Suprapubic skin (tissue), 4 donors: ENCODE measurements around the gene ZSWIM3.

ENCODE experiments used
- CTCF ChIP-seq, 2 donors: fragments of 200-600 bp in 1 of 2; fragments of 450-650 bp in 1 of 2; sonication (generic) in 1 of 2; IDR thresholded peaks; one replicate each; pipeline ENCODE4 v1.5.1; 2016 to 2019; ENCODE audit warnings: antibody characterized with exemption in 2 of 2, mild to moderate bottlenecking in 1 of 2, moderate library complexity in 1 of 2
- POLR2A ChIP-seq, 2 donors: fragments of 450-650 bp; IDR thresholded peaks; one replicate each; pipeline ENCODE4 v1.6.1; 2017; ENCODE audit warnings: antibody characterized with exemption in 2 of 2, mild to moderate bottlenecking in 2 of 2, moderate library complexity in 2 of 2
- POLR2AphosphoS5 ChIP-seq, 3 donors: sonication (generic); formaldehyde crosslinking; IDR thresholded peaks; one replicate each; pipeline ENCODE4 v1.6.1; 2017; ENCODE audit warnings: antibody characterized with exemption in 3 of 3

DNA sequence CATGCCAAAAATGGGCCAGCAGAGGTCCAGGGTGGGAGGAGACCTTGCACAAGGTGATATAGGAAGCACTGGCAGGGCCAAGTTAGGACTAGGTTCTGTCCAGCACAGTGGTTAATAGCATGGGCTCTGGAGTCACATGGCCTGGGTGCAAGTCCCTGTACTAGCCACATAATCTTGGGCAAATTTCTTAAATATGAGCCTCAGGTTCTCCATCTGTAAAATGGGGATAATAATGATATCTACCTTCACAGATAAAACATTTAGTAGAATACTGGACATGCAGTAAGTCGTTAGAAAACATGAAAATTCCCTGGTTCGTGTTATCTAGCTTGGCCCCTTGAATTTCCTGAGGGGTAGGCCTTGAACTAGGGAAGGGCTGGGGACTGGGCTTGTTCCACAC lies 39.9 kb downstream of the ZSWIM3 start:
- TF ChIP-seq POLR2A (IDR thresholded peaks at IDR 0.05), result no peak
- TF ChIP-seq POLR2AphosphoS5 (IDR thresholded peaks at IDR 0.05), result no peak
- TF ChIP-seq CTCF (IDR thresholded peaks at IDR 0.05), result no peak
